Thyroid gland (tissue), 4 donors: ENCODE measurements around the gene FOXP3. TPM values are rescaled to one million over a fixed set of nuclear protein-coding genes. Genes with fewer than 3 reads are reported as not detected.

ENCODE experiments used
- DNase-seq, 2 donors: peaks; one replicate each; pipeline ENCODE4 v3.0.0-alpha.2; 2019
- H3K27ac ChIP-seq, 3 donors: fragments of 200-600 bp; sonication (generic); 1 replicate in 2 of 3; 2 replicates in 1 of 3; pipeline ENCODE4 v1.5.1; 2016 to 2019; ENCODE audit warnings: mild to moderate bottlenecking in 1 of 3, moderate library complexity in 1 of 3
- H3K27me3 ChIP-seq: fragments of 200-600 bp; sonication (generic); one replicate; pipeline ENCODE4 v1.5.1; 2019
- H3K36me3 ChIP-seq, 2 donors: fragments of 200-600 bp; sonication (generic); one replicate each; pipeline ENCODE4 v1.5.1; 2016 to 2019
- H3K4me1 ChIP-seq, 2 donors: fragments of 200-600 bp; sonication (generic); one replicate each; pipeline ENCODE4 v1.5.1; 2017 to 2019
- H3K4me3 ChIP-seq, 3 donors: fragments of 200-600 bp; sonication (generic); replicated peaks in 1 of 3; 1 replicate in 2 of 3; 2 replicates in 1 of 3; pipeline ENCODE4 v1.5.1; 2016; ENCODE audit warnings: mild to moderate bottlenecking in 1 of 3
- H3K9me3 ChIP-seq: fragments of 200-600 bp; sonication (generic); one replicate; pipeline ENCODE4 v1.5.1; 2017
- POLR2A ChIP-seq, 2 donors: fragments of 450-650 bp; IDR thresholded peaks; one replicate each; pipeline ENCODE4 v1.6.1; 2017; ENCODE audit warnings: antibody characterized with exemption in 2 of 2, mild to moderate bottlenecking in 2 of 2, moderate library complexity in 1 of 2
- WGBS, 2 donors: methylation state at CpG; one replicate each; pipeline ENCODE4 v1.1.5; 2017; 5-methylcytosine and 5-hydroxymethylcytosine counted together
- intact Hi-C: fragments of 100-400 bp; cut with DNase I; formaldehyde crosslinking; loops from one replicate; pipeline ENCODE4 v1.15.1; 2023
- total RNA-seq, 4 donors: library from RNA; depleted of rRNA; stranded (reverse); fragments of >200 nt; gene quantifications; one replicate each; pipeline ENCODE4 v1.2.3, GENCODE V29; 2016
- TF ChIP-seq, protein P1 (sequence below), 6 experiments: fragments of 200-600 bp in 3 of 6; fragments of 450-650 bp in 3 of 6; sonication (generic) in 3 of 6; IDR thresholded peaks; one replicate each; pipeline ENCODE4 v1.5.1; 2016 to 2019; ENCODE audit warnings: antibody characterized with exemption in 6 of 6, mild to moderate bottlenecking in 2 of 6, inconsistent platforms in 1 of 6, moderate library complexity in 1 of 6

Gene FOXP3
- total RNA-seq, 4 donors from 2014 or later: 0.11 to 0.13 TPM; not detected in 2

DNA sequence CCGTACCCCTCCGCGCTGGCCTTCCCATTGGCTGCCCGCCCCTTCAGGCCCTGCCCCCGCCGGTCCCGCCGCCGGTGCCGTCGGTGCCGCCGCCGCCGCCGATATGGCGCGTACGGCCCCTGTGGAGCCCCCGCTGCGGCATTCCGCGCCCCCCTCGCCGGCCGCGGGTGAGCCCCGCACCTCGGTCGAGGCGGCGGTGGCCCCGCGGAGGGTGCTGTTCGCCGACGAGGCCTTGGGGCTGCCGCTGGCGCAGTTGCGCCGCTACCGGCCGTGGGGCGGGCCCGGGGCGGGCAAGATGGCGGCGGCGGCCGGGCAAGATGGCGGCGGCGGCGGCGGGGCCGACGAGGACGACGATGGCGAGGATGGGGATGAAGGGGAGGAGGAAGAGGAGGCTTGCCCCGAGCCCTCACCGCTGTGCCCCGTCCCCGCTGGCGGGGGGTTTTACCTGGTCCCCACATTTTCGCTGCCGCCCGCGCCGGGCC is 5.3 kb upstream of the FOXP3 start, which contains the start of gene PPP1R3F:
TSS of gene PPP1R3F (plus strand) at position 27 of the 482 bp plus-strand sequence. CDS start at position 104, 77 bp downstream.
- DNase-seq: no peak
- no CpG with 5 or more reads among the region's 70 CpGs for WGBS, 2 donors
- intact Hi-C loops: no loop called here
- Histone ChIP-seq H3K4me1 (peaks cover 6 to 21% of the 10 kb centered on the region in 2 donors), H3K27me3 (no peaks in the 10 kb centered on the region), H3K9me3 (no peaks in the 10 kb centered on the region), H3K27ac (peak within 1 kb of the TSS; percentile 79 to 90 (median 84)), H3K4me3 (peak within 1 kb of the TSS in 2 of 3 donors; percentile 27 to 52), H3K36me3 (no peaks in the 10 kb centered on the region)
- peak in 1 of 2 donors; percentile 83 for TF ChIP-seq POLR2A (IDR thresholded peaks at IDR 0.05)
- TF ChIP-seq, protein P1, sequence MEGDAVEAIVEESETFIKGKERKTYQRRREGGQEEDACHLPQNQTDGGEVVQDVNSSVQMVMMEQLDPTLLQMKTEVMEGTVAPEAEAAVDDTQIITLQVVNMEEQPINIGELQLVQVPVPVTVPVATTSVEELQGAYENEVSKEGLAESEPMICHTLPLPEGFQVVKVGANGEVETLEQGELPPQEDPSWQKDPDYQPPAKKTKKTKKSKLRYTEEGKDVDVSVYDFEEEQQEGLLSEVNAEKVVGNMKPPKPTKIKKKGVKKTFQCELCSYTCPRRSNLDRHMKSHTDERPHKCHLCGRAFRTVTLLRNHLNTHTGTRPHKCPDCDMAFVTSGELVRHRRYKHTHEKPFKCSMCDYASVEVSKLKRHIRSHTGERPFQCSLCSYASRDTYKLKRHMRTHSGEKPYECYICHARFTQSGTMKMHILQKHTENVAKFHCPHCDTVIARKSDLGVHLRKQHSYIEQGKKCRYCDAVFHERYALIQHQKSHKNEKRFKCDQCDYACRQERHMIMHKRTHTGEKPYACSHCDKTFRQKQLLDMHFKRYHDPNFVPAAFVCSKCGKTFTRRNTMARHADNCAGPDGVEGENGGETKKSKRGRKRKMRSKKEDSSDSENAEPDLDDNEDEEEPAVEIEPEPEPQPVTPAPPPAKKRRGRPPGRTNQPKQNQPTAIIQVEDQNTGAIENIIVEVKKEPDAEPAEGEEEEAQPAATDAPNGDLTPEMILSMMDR (IDR thresholded peaks at IDR 0.05): no peak

DNA sequence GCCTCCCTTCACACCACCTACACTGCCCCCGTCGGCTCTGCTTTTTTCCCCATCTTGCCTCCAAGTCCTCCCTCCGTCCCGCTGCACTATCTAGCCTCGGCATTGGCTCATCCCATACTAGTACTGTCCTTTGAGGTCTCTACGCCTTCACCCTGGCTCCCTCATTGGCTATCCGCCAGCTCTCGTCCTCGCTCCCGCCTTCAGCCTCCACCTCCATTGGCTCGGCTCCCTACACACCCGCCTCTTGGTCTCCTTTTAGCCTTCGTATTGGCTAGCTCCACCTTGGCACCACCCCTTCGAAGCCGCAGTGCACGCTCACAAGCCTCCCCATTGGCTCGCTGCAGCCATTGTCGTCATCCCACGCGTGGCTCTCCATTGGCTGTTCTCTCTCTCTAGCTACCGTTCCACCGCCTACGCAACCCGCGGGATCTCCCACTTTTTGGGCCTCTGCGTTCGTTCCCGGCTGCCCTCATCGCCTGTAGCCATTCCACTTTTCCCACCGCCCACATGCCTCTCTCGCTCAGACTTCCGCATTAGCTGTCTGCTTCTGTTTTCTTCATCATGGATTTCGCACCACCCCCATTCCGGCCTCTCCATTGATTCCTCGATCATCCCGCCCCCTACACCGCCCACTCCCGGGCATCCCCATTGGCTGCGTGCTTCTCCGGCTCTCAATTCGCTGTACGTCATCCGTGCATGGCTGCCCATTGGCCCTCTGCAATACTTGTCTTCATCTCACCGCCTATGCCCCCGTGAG is 4.7 kb upstream of the FOXP3 start:
- WGBS, 2 donors: 0 to 1% methylated on average over 42 to 43 of the region's 45 CpGs
- intact Hi-C loops: no loop called here

DNA sequence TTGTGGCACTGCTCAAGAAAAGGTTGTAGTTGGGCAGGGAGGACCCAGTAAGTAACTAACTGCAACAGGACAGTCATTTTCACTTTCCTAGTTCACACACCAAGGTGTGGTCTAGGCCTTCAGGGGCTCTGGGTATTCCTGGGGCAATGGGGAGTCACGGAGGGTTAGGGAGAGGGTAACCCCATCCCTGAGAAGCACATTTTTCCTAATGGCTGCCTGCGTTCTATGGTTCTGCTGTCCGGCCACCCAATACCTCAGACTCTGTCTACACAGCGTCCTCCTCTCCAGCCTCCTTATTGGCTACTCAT is 4.1 kb upstream of the FOXP3 start:
- Histone ChIP-seq H3K27me3 (no peaks in the 10 kb centered on the region), H3K36me3 (no peaks in the 10 kb centered on the region), H3K4me1 (peaks cover 6 to 21% of the 10 kb centered on the region in 2 donors), H3K4me3 (peak overlapping the region in 1 of 3 donors; percentile 26), H3K9me3 (no peaks in the 10 kb centered on the region), H3K27ac (peak overlapping the region; percentile 53 to 90 (median 84))
- TF ChIP-seq POLR2A (IDR thresholded peaks at IDR 0.05): no peak
- TF ChIP-seq, protein P1 (IDR thresholded peaks at IDR 0.05): no peak
- no peak for DNase-seq
- WGBS, 2 donors: 0 to 3% methylated on average over 3 to 4 of the region's 4 CpGs
- intact Hi-C loops: no loop called here

More for the DNA sequence above, 4.7 kb upstream of the FOXP3 start:
- DNase-seq: peak; percentile 97
- Histone ChIP-seq H3K27ac (peak overlapping the region; percentile 79 to 90 (median 84)), H3K4me1 (peaks cover 6 to 21% of the 10 kb centered on the region in 2 donors), H3K27me3 (no peaks in the 10 kb centered on the region), H3K4me3 (peak overlapping the region in 1 of 3 donors; percentile 26), H3K9me3 (no peaks in the 10 kb centered on the region), H3K36me3 (no peaks in the 10 kb centered on the region)
- TF ChIP-seq, protein P1 (IDR thresholded peaks at IDR 0.05): no peak
- peak in 1 of 2 donors; percentile 78 for TF ChIP-seq POLR2A (IDR thresholded peaks at IDR 0.05)

DNA sequence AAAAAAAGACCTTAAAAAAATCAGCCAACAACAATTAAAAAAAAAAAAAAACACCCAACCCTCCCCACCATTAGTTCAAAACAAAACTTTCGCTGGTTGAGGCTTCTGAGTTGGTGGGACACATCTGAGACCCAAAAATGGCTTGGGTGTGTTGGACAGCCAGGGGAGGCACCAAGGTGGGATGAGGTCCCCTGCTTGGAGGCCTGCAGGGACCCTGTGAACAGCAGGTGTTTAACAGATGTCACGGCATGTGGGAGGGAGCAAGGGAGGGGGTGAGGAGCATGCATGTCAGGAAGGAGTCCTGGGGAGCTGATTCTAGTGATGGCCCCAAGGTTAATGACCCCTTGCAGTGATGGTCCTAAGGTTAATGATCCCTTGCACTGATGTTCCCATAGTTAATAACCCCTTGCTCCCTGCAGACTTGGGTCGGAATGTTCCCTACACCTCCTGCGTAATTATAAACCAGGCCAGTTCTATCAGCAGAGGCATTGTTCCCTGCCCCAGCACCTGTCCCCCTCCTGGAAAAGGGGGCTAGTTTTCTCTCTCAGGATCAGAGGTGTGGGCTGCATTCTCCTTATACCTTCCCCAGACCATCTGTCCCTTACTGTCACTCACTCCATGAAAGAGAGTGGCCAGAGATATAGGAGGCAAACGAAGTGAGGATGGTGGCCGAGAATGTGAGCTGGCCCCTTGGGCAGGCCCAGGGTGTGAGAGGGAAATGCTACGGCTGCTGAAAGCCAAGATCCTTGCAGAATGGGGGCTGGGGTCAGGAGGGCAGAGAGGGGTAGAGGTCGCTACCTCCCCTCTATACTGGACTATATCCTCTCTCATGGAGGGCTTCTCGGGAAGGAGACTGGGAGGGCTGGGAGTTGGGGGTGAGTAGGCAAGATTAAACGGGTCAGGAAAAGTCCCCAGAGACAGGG is 2.3 kb upstream of the FOXP3 start:
- Histone ChIP-seq H3K4me1 (peaks cover 6 to 14% of the 10 kb centered on the region in 2 donors), H3K36me3 (no peaks in the 10 kb centered on the region), H3K9me3 (no peaks in the 10 kb centered on the region), H3K27me3 (no peaks in the 10 kb centered on the region), H3K4me3 (no peak overlapping the region), H3K27ac (no peak overlapping the region)
- intact Hi-C loops: no loop called here
- TF ChIP-seq, protein P1 (IDR thresholded peaks at IDR 0.05): no peak
- TF ChIP-seq POLR2A (IDR thresholded peaks at IDR 0.05): no peak
- 84 to 87% methylated on average over 9 to 10 of the region's 10 CpGs for WGBS, 2 donors
- DNase-seq: no peak
